HCT116 (cell line): ENCODE data around the gene MCOLN1. TPM values are rescaled to one million over a fixed set of nuclear protein-coding genes. Genes with fewer than 3 reads are reported as not detected.

Source experiments
- ATAC-seq: fragments of 200-7000 bp; cut with Tn5 transposase; 2 replicates; pipeline ENCODE4 v1.9.1; 2020; ENCODE audit warnings: mild to moderate bottlenecking, moderate library complexity
- BruUV-seq: library from RNA; stranded (reverse); fragments of 400-500 nt; replicated peaks from 2 replicates; lab custom pipeline; 2021; lab: Mats Ljungman, UMichigan
- CTCF ChIA-PET: fragments of 300-600 bp; sonication (Branson Sonifier 250); formaldehyde crosslinking; loops from one replicate; lab custom pipeline; 2021; ENCODE audit warnings: antibody characterized with exemption; lab: Charles Lee
- POLR2A ChIA-PET: fragments of 300-600, 350-600 bp; sonication (Branson Sonifier 250); formaldehyde crosslinking; loops from one replicate; lab custom pipeline; 2021; ENCODE audit warnings: antibody characterized with exemption; lab: Charles Lee
- RAD21 ChIA-PET, 2 experiments: fragments of 300-600 bp; sonication (Branson Sonifier 250); formaldehyde crosslinking; loops; one replicate each; lab custom pipeline; 2023; ENCODE audit warnings: low total read pairs in 2 of 2; ENCODE audit not compliant: uncharacterized antibody in 2 of 2, unreplicated experiment in 2 of 2, low non-redundant PET in 1 of 2; lab: Charles Lee
- DNase-seq: peaks from one replicate; pipeline ENCODE4 v3.0.0-alpha.2; 2010; ENCODE audit warnings: low read depth, low spot score
- H2AFZ ChIP-seq: fragments of 200-600 bp; shearing (Covaris generic), sonication (generic); 2 replicates; pipeline ENCODE4 v1.6.1; 2017; ENCODE audit warnings: low read depth, mixed run types, mixed read lengths, antibody characterized with exemption, low read length; ENCODE audit not compliant: poor library complexity, severe bottlenecking
- H3K27ac ChIP-seq: 2 replicates; pipeline ENCODE4 v1.5.1; 2012; ENCODE audit warnings: low read depth, low read length
- H3K27me3 ChIP-seq: fragments of 200-600 bp; sonication (generic); 2 replicates; pipeline ENCODE4 v1.6.1; 2016; ENCODE audit warnings: mixed run types, low read length, mixed read lengths; ENCODE audit not compliant: insufficient read depth
- H3K36me3 ChIP-seq, 2 experiments: fragments of 200-500 bp in 1 of 2; fragments of 200-600 bp in 1 of 2; sonication (Bioruptor generic) in 1 of 2; sonication (generic) in 1 of 2; 2 replicates each; pipeline versions ENCODE4 v1.5.1 to v1.6.1; 2014 to 2016; ENCODE audit warnings: low read length in 2 of 2, inconsistent platforms in 1 of 2, mixed read lengths in 1 of 2, mixed run types in 1 of 2; ENCODE audit not compliant: insufficient read depth in 2 of 2, control insufficient read depth in 1 of 2
- H3K4me1 ChIP-seq, 2 experiments: fragments of 200-600 bp in 1 of 2; sonication (generic) in 1 of 2; 2 replicates each; pipeline versions ENCODE4 v1.5.1 to v1.6.1; 2012 to 2017; ENCODE audit warnings: low read length in 2 of 2, inconsistent platforms in 1 of 2, mild to moderate bottlenecking in 1 of 2, mixed read lengths in 1 of 2, mixed run types in 1 of 2, moderate library complexity in 1 of 2; ENCODE audit not compliant: insufficient read depth in 2 of 2, control insufficient read depth in 1 of 2
- H3K4me2 ChIP-seq: fragments of 200-600 bp; sonication (generic); 2 replicates; pipeline ENCODE4 v1.6.1; 2017; ENCODE audit warnings: mixed run types, low read length, mixed read lengths
- H3K4me3 ChIP-seq, 2 experiments: fragments of 200-600 bp in 1 of 2; sonication (generic) in 1 of 2; replicated peaks in 1 of 2; 2 replicates each; pipeline ENCODE4 v1.5.1; 2011 to 2016; ENCODE audit warnings: low read length in 2 of 2, control low read depth in 1 of 2, low read depth in 1 of 2, mild to moderate bottlenecking in 1 of 2, mixed read lengths in 1 of 2, mixed run types in 1 of 2
- H3K79me2 ChIP-seq: fragments of 200-600 bp; sonication (generic); 2 replicates; pipeline ENCODE4 v1.6.1; 2017; ENCODE audit warnings: mild to moderate bottlenecking, mixed run types, low read length, moderate library complexity, mixed read lengths; ENCODE audit not compliant: insufficient read depth
- H3K9ac ChIP-seq: fragments of 200-600 bp; sonication (generic); 2 replicates; pipeline ENCODE4 v1.6.1; 2016; ENCODE audit warnings: low read length, mixed read lengths
- H3K9me2 ChIP-seq: fragments of 200-600 bp; sonication (generic), shearing (Covaris generic); 2 replicates; pipeline ENCODE4 v1.6.1; 2017; ENCODE audit warnings: mixed run types, mild to moderate bottlenecking, moderate library complexity; ENCODE audit not compliant: insufficient read depth
- H3K9me3 ChIP-seq, 2 experiments: fragments of 200-500 bp in 1 of 2; fragments of 200-600 bp in 1 of 2; sonication (Bioruptor generic) in 1 of 2; sonication (generic) in 1 of 2; 2 replicates each; pipeline ENCODE4 v1.6.1; 2014 to 2017; ENCODE audit warnings: low read length in 2 of 2, mixed read lengths in 2 of 2, inconsistent platforms in 1 of 2, low read depth in 1 of 2, mild to moderate bottlenecking in 1 of 2, mixed run types in 1 of 2, moderate library complexity in 1 of 2; ENCODE audit not compliant: control insufficient read depth in 1 of 2, insufficient read depth in 1 of 2
- H4K20me1 ChIP-seq: fragments of 200-600 bp; sonication (generic), shearing (Covaris generic); 2 replicates; pipeline ENCODE4 v1.6.1; 2017; ENCODE audit warnings: mixed run types, mild to moderate bottlenecking, moderate library complexity; ENCODE audit not compliant: insufficient read depth
- CBX3 ChIP-seq: IDR thresholded peaks from 2 replicates; pipeline ENCODE4 v1.6.1; 2012; ENCODE audit warnings: low read depth
- EGR1 ChIP-seq: IDR thresholded peaks from 2 replicates; pipeline ENCODE4 v1.6.1; 2012; ENCODE audit warnings: low read depth
- ELF1 ChIP-seq: IDR thresholded peaks from 2 replicates; pipeline ENCODE4 v1.6.1; 2012; ENCODE audit warnings: low read depth, borderline replicate concordance
- EZH2 ChIP-seq: fragments of 200-600 bp; sonication (generic); IDR thresholded peaks from 2 replicates; pipeline ENCODE4 v1.6.1; 2017; ENCODE audit warnings: antibody characterized with exemption, mixed run types
- JUND ChIP-seq: IDR thresholded peaks from 2 replicates; pipeline ENCODE4 v1.6.1; 2012
- MAX ChIP-seq: IDR thresholded peaks from 2 replicates; pipeline ENCODE4 v1.6.1; 2012
- POLR2A ChIP-seq: IDR thresholded peaks from 2 replicates; pipeline ENCODE4 v1.7.0; 2011; ENCODE audit warnings: borderline replicate concordance; ENCODE audit not compliant: insufficient read depth, insufficient read length; ENCODE audit errors: extremely low read depth
- POLR2AphosphoS5 ChIP-seq: IDR thresholded peaks from 2 replicates; pipeline ENCODE4 v1.6.1; 2011; ENCODE audit warnings: mild to moderate bottlenecking, low read depth, low read length, moderate library complexity
- SP1 ChIP-seq: IDR thresholded peaks from 2 replicates; pipeline ENCODE4 v1.6.1; 2012; ENCODE audit warnings: low read depth
- SRF ChIP-seq: IDR thresholded peaks from 2 replicates; pipeline ENCODE4 v1.6.1; 2012; ENCODE audit warnings: low read depth
- TCF7L2 ChIP-seq: IDR thresholded peaks from 2 replicates; pipeline ENCODE4 v1.7.0; 2011; ENCODE audit warnings: borderline replicate concordance, inconsistent platforms; ENCODE audit not compliant: insufficient read depth, insufficient read length; ENCODE audit errors: extremely low read depth
- YY1 ChIP-seq: IDR thresholded peaks from 2 replicates; pipeline ENCODE4 v1.6.1; 2011; ENCODE audit warnings: low read length, low read depth, moderate library complexity, mild to moderate bottlenecking; ENCODE audit not compliant: insufficient replicate concordance; ENCODE audit errors: extremely low read depth
- ZFX ChIP-seq: fragments of 450-650 bp; IDR thresholded peaks from 2 replicates; pipeline ENCODE4 v1.6.1; 2017
- intact Hi-C: fragments of 100-400 bp; cut with micrococcal nuclease; formaldehyde crosslinking; loops from 2 replicates; pipeline ENCODE4 v1.10.0; 2022
- total RNA-seq: library from RNA; stranded (reverse); gene quantifications from one replicate; pipeline ENCODE4 v1.2.1, GENCODE V29; 2021; ENCODE audit not compliant: unreplicated experiment
- TF ChIP-seq, protein P1 (sequence below): IDR thresholded peaks from 2 replicates; pipeline ENCODE4 v1.6.1; 2011; ENCODE audit warnings: mild to moderate bottlenecking, low read length, moderate library complexity; ENCODE audit not compliant: insufficient replicate concordance; ENCODE audit errors: extremely low read depth

MCOLN1 gene
- total RNA-seq, 1 experiment from 2014 or later: 19.1 TPM

GRCh38 chr19:7515110-7515644 lies 7.2 kb upstream of the MCOLN1 start:
- peak overlapping the region; percentile 87 for H3K4me2 ChIP-seq
- no peaks in the 10 kb centered on the region for H3K9me3 ChIP-seq
- ChIA-PET RAD21 (no interaction called here), POLR2A (interaction anchor here (2.3 kb wide), 1 partner anchor 9 kb away, joined by 9 read pairs; no protein-coding TSS in a partner anchor), CTCF (no interaction called here)
- H3K4me3 ChIP-seq: peak overlapping the region; percentile 52 to 64
- H3K9me2 ChIP-seq: no peaks in the 10 kb centered on the region
- intact Hi-C loops: no loop called here
- H3K27me3 ChIP-seq: no peaks in the 10 kb centered on the region
- no peak for ATAC-seq
- no peaks in the 10 kb centered on the region for H3K79me2 ChIP-seq
- H3K9ac ChIP-seq: peak overlapping the region; percentile 59
- DNase-seq: no peak
- H2AFZ ChIP-seq: peak overlapping the region; percentile 91
- TF ChIP-seq JUND (no peak), SP1 (no peak), EGR1 (no peak), CBX3 (no peak)
- peak overlapping the region; percentile 48; the same call in 1 of the 2 replicates for H3K27ac ChIP-seq
- H4K20me1 ChIP-seq: no peaks in the 10 kb centered on the region
- TSS peak; percentile 90 for BruUV-seq
- no peaks in the 10 kb centered on the region for H3K36me3 ChIP-seq
- H3K4me1 ChIP-seq: peaks cover 6 to 20% of the 10 kb centered on the region in 2 experiments

GRCh38 chr19:7515645-7516151 lies 6.7 kb upstream of the MCOLN1 start, which contains the start of gene ZNF358:
Gene ZNF358, plus strand, starts transcription at chr19:7516103. Its CDS starts 3,140 bp downstream, at chr19:7519243.
- CTCF ChIA-PET: interaction anchor here (0.9 kb wide), 1 partner anchor 53 kb away, joined by 3 read pairs; no protein-coding TSS in a partner anchor
- peak within 1 kb of the TSS; percentile 48; the same call in 1 of the 2 replicates for H3K27ac ChIP-seq
- peaks cover 6 to 20% of the 10 kb centered on the region in 2 experiments for H3K4me1 ChIP-seq

More at GRCh38 chr19:7515645-7516151, 6.7 kb upstream of the MCOLN1 start, which contains the start of gene ZNF358:
- peak; percentile 93 for ATAC-seq
- Histone ChIP-seq H3K36me3 (no peaks in the 10 kb centered on the region), H3K4me2 (peak within 1 kb of the TSS; percentile 87), H2AFZ (peak within 1 kb of the TSS; percentile 91), H3K4me3 (peak within 1 kb of the TSS; percentile 52 to 64), H4K20me1 (no peaks in the 10 kb centered on the region), H3K27me3 (no peaks in the 10 kb centered on the region), H3K9me3 (no peaks in the 10 kb centered on the region), H3K9me2 (no peaks in the 10 kb centered on the region), H3K79me2 (no peaks in the 10 kb centered on the region), H3K9ac (peak within 1 kb of the TSS; percentile 59)
- BruUV-seq: no TSS peak
- no peak for DNase-seq
- TF ChIP-seq POLR2AphosphoS5: peak; percentile 66
- TF ChIP-seq ELF1: no peak
- TF ChIP-seq EZH2: no peak
- no peak for TF ChIP-seq MAX
- no peak for TF ChIP-seq TCF7L2
- TF ChIP-seq YY1: peak; percentile 84
- TF ChIP-seq SRF: no peak
- TF ChIP-seq, protein P1, sequence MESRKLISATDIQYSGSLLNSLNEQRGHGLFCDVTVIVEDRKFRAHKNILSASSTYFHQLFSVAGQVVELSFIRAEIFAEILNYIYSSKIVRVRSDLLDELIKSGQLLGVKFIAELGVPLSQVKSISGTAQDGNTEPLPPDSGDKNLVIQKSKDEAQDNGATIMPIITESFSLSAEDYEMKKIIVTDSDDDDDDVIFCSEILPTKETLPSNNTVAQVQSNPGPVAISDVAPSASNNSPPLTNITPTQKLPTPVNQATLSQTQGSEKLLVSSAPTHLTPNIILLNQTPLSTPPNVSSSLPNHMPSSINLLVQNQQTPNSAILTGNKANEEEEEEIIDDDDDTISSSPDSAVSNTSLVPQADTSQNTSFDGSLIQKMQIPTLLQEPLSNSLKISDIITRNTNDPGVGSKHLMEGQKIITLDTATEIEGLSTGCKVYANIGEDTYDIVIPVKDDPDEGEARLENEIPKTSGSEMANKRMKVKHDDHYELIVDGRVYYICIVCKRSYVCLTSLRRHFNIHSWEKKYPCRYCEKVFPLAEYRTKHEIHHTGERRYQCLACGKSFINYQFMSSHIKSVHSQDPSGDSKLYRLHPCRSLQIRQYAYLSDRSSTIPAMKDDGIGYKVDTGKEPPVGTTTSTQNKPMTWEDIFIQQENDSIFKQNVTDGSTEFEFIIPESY: no peak
- no peak for TF ChIP-seq EGR1
- TF ChIP-seq ZFX: peak; percentile 77
- no peak for TF ChIP-seq POLR2A
- ChIA-PET POLR2A (interaction anchor here (2.3 kb wide), 1 partner anchor 10 kb away, joined by 9 read pairs; no protein-coding TSS in a partner anchor), RAD21 (no interaction called here)
- intact Hi-C loops: no loop called here
